Activated CD4-positive, alpha-beta T cell treated with anti-CD3 and anti-CD28 coated beads for 1 hour (primary cell): ENCODE results near the gene CEACAM3.

ENCODE experiments used
- DNase-seq: peaks from one replicate; pipeline ENCODE4 v3.0.0-alpha.2; 2020

The CEACAM3 gene

GRCh38 chr19:41847351-41848105 is 51.1 kb downstream of the CEACAM3 start:
- no peak for DNase-seq

- no peak for DNase-seq
These were observed 52.3 kb downstream of the CEACAM3 start for GRCh38 chr19:41848666-41849065.

GRCh38 chr19:41849067-41849466 is 52.7 kb downstream of the CEACAM3 start:
- DNase-seq = no peak

GRCh38 chr19:41850381-41850780 is 54.0 kb downstream of the CEACAM3 start:
- DNase-seq = no peak

- DNase-seq = no peak
These were observed 55.1 kb downstream of the CEACAM3 start for GRCh38 chr19:41851456-41851855.

- no peak for DNase-seq
These were observed 57.0 kb downstream of the CEACAM3 start for GRCh38 chr19:41853344-41853743.

GRCh38 chr19:41853768-41854167 is 57.4 kb downstream of the CEACAM3 start:
- no peak for DNase-seq

GRCh38 chr19:41859213-41859617 is 62.8 kb downstream of the CEACAM3 start:
- no peak for DNase-seq

GRCh38 chr19:41859618-41860418 is 63.4 kb downstream of the CEACAM3 start, which contains the start of gene RPS19:
TSS of gene RPS19 (plus strand) at chr19:41860255. CDS start at chr19:41860775, 520 bp downstream.
- DNase-seq = peak; percentile 97

- no peak for DNase-seq
These were observed 64.2 kb downstream of the CEACAM3 start for GRCh38 chr19:41860419-41861115.
